ENCODE data around the gene C16orf89.

C16orf89 gene

GRCh38 chr16:5002699-5003143, 63.0 kb downstream of the C16orf89 start:
- no peak for DNase-seq

- no peak for DNase-seq
Measured at GRCh38 chr16:5001986-5002385, 63.8 kb downstream of the C16orf89 start.

- DNase-seq, result no peak
Measured at GRCh38 chr16:5001571-5001970, 64.2 kb downstream of the C16orf89 start.

- no peak for DNase-seq
Measured at GRCh38 chr16:5000573-5001001, 65.2 kb downstream of the C16orf89 start.

GRCh38 chr16:4994719-4995434, 70.9 kb downstream of the C16orf89 start:
- no peak for DNase-seq
